GM18909 (cell line): ENCODE measurements around the gene GOLM1.
"Not testable (repeated sequence)": the region's sequence is repeated elsewhere in the genome, so short reads cannot be mapped to it uniquely, and the experiment has no call there.

ENCODE experiments used
- ATAC-seq: cut with Tn5 transposase; IDR thresholded peaks from one replicate; pipeline ENCODE4 v1.9.1; 2021; ENCODE audit warnings: mild to moderate bottlenecking; ENCODE audit not compliant: unreplicated experiment, poor library complexity

GOLM1 gene

GRCh38 chr9:86098824-86099700, at the start of gene GOLM1:
Gene GOLM1, minus strand, starts transcription at chr9:86099558. Its CDS starts 20,238 bp downstream, at chr9:86079320.
- peak; percentile 80 for ATAC-seq

GRCh38 chr9:86146671-86147070, 47.3 kb upstream of the GOLM1 start:
- not testable (repeated sequence) for ATAC-seq

GRCh38 chr9:86145960-86146359, 46.6 kb upstream of the GOLM1 start:
- not testable (repeated sequence) for ATAC-seq

GRCh38 chr9:86142973-86143372, 43.6 kb upstream of the GOLM1 start:
- ATAC-seq = no peak

DNA sequence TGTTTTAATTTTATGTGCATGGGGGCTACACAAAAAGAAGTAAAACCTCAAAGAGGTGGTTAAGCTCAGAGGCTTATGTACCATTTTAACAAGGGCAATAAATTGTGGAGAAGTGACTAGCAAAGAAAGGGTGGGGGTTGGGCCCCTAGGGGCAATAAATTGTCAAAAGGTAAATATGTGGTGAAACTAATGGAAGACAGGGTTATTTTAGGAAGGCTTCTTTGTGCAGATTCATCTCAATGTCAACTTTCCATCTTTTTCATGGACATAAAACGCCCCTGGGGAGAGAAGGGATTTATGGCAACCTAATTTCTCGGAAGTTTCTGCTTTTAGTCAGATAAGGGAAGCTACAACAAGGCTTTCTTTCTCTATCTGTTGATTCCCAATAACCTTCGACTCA, 42.5 kb upstream of the GOLM1 start:
- no peak for ATAC-seq

DNA sequence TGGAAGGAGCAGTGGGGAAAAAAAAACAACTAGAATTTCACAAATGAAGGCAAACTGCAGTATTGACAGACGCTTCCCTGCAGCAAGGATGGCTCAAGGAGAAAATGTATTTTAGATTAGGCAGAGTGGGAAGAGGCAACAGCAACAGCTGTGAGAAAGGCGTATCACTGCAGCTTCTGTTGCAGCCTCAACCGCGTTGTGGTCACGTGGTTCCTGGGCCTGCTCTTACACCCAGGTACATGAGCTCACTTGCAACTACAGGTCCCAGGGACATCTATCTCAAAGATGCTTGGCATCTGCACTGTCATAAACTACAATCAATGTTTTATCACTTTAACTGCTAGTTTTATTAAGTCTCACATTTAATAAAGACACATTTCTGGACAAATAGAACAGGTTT, 36.0 kb upstream of the GOLM1 start:
- ATAC-seq = no peak

DNA sequence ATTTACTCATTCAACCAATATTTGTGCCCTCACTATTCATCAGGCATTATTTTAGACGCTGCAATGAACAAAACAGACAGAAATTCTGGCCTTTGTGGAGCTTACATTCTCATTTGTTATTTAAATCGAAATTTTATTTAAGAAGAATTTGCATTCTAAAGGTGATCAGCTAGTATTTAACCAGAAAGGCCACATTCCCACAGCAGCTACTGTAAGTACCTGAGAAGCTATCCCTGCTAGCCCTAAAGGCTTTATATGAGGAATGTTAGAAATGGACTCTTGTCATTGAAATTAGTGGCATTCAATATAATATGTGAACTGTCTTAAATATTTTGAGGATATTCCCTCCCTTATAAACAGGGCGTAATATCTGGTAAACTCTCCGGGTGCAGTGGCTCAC, 35.0 kb upstream of the GOLM1 start:
- ATAC-seq = no peak

DNA sequence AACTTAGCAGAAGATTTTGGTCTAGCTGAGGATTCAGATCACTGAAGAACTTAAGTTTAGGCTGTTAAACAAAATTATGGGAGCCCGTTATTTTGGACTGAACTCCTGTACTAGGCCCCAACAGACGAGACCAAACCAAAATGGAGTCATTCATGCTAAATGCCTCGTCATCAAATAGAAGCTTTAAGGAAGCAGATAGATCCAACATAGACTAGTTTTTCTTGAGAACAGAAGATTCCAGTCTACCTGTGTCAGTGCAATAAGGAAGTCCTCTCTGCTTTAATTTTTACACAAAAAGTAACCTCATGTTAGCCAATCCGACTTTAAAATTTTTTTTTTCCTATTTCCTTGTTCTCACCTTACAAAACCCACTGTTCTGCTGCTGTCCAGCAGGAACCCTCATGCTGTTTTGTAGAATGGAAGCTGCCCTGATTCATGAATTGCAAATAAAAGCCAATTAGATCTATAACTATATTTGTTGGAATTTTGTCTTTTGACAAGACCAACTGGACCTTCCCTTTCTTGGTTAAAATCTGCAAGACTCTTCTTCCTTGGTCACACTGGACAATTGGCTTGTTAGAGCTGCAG, 29.0 kb upstream of the GOLM1 start:
- ATAC-seq = no peak

GRCh38 chr9:86126998-86127972, 27.9 kb upstream of the GOLM1 start:
- no peak for ATAC-seq

DNA sequence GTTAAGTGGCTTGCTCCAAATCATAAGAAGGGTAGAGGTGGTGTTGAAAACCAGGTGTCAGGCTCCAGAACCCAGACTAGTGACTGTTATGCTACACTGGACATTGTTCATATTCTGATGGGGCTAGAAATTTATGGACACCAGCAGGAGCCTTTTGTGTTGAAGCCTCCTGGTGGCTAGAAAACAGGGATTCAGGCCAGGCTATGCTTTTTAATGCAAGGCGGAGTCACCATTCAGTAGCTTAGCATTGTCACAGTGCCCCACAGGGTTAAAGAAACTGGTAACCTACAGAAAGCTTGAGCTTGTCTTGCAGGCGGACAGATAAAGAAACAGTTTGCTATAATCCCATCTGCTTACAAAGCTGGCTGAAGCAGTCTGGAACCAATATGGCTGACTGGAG, 23.0 kb upstream of the GOLM1 start:
- ATAC-seq = no peak

DNA sequence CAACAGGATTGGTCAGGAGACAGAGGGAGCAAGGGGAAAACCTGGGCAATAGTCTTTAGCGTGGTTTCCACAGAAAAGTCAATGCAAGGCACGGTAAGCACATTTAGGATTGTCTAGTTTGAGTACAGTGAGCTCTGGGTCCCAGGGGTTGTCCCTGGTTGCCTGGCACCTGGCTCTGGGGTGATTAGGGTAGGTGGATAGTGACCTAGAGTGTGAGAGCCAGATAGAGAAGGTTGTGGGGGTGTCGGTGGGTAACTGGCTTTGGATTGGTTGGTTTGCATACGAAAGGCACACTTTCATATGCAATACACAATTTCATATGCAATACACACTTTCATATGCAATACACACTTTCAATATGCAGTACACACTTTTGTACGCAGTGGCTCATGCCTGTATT, 20.1 kb upstream of the GOLM1 start:
- no peak for ATAC-seq

- no peak for ATAC-seq
Observed at GRCh38 chr9:86116425-86116824, 17.1 kb upstream of the GOLM1 start.

- ATAC-seq = no peak
Observed at GRCh38 chr9:86115886-86116285, 16.5 kb upstream of the GOLM1 start.

GRCh38 chr9:86112057-86112456, 12.7 kb upstream of the GOLM1 start:
- ATAC-seq = no peak

GRCh38 chr9:86102626-86103025, 3.3 kb upstream of the GOLM1 start:
- no peak for ATAC-seq

- ATAC-seq = no peak
Observed at GRCh38 chr9:86099701-86100364, 475 bp upstream of the GOLM1 start.

GRCh38 chr9:86097510-86098224, 1.7 kb downstream of the GOLM1 start:
- ATAC-seq = no peak

DNA sequence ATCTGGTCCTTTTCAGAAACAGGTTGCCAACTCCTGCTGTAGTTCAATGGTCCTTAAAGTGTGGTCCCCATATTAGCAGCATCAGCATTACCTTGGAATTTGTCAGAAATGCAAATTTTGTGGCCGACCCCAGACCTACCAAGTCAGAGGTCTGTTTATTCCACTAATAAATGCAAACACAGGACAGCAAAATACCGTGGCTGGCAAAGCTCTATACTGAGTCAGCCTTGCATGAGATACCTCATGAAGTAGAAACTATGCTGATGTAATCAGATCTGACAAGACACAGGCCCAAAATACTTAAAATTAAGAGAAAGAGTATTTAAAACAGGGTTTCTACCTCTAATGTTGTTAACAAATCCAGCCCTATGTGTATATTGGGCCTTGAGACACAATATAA, 3.0 kb downstream of the GOLM1 start:
- no peak for ATAC-seq

GRCh38 chr9:86093788-86094555, 5.4 kb downstream of the GOLM1 start:
- peak; percentile 79 for ATAC-seq
